ENCODE data around the gene ALOX5.
"Not testable (repeated sequence)": the region's sequence is repeated elsewhere in the genome, so short reads cannot be mapped to it uniquely, and the experiment has no call there.

Gene ALOX5

DNA sequence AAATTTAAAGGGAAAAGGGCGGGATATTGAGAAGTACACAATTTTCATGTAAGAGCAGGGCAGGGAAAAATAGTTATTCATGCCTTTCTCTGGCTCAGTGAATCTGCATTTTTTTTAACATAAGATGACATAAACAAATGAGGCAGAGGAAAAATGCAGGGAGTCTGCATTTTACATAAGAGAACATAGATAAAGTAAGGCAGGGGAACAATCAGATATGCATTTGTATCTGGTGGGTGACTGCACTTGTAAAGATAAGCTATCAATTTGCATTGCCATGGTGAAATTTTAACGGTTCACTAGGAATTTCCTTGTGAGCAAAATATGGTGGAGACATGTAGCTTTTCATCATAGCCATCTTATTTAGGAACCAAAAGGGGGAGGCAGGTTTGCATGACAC is 33.5 kb downstream of the ALOX5 start:
- ATAC-seq (no peak), DNase-seq (no peak)
- Mint-ChIP-seq H3K4me1 (peaks cover 11% of the 10 kb centered on the region), H3K36me3 (ENCODE audit: low read depth) (no peaks in the 10 kb centered on the region), H3K9me3 (no peaks in the 10 kb centered on the region), H3K4me3 (no peak overlapping the region), H3K27ac (no peak overlapping the region), H3K27me3 (peaks cover 2% of the 10 kb centered on the region)

GRCh38 chr10:45408421-45409319 is 34.7 kb downstream of the ALOX5 start:
- no peak overlapping the region for H3K4me3 Mint-ChIP-seq
- peaks cover 10% of the 10 kb centered on the region for H3K4me1 Mint-ChIP-seq
- no peak for ATAC-seq
- peaks cover 2% of the 10 kb centered on the region for H3K27me3 Mint-ChIP-seq
- no peaks in the 10 kb centered on the region for H3K36me3 Mint-ChIP-seq (ENCODE audit: low read depth)
- no peak overlapping the region for H3K27ac Mint-ChIP-seq
- no peaks in the 10 kb centered on the region for H3K9me3 Mint-ChIP-seq
- DNase-seq: no peak

- H3K9me3 Mint-ChIP-seq; H3K36me3 Mint-ChIP-seq (ENCODE audit: low read depth); H3K4me1 Mint-ChIP-seq; H3K4me3 Mint-ChIP-seq; ATAC-seq; H3K27ac Mint-ChIP-seq; DNase-seq; H3K27me3 Mint-ChIP-seq: not testable (repeated sequence)
Measured at GRCh38 chr10:45409347-45409746, 35.3 kb downstream of the ALOX5 start.

DNA sequence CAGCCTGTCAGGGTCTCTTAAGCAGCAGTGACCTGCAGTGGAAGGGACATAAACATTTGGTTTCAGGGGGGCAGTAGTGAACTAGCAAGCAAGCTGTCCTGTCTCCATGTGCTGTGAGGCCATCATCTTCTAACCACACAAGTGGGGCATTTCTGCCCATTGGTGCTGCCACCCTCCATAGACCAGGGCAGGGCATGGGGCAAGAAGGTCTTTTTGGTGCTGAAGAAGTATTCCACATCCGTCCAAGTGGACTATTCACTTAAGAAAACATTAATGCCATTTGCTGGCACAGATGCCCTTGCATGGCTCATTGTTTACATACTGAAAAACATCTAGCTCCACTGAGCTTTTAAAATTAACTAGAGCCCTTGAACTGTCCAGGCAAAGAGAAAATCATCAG is 35.8 kb downstream of the ALOX5 start:
- no peaks in the 10 kb centered on the region for H3K36me3 Mint-ChIP-seq (ENCODE audit: low read depth)
- peaks cover 2% of the 10 kb centered on the region for H3K27me3 Mint-ChIP-seq
- H3K27ac Mint-ChIP-seq: no peak overlapping the region
- peaks cover 4% of the 10 kb centered on the region for H3K4me1 Mint-ChIP-seq
- H3K9me3 Mint-ChIP-seq: no peaks in the 10 kb centered on the region
- no peak for DNase-seq
- H3K4me3 Mint-ChIP-seq: no peak overlapping the region
- ATAC-seq: no peak

- Mint-ChIP-seq H3K36me3 (ENCODE audit: low read depth) (no peaks in the 10 kb centered on the region), H3K27me3 (peaks cover 2% of the 10 kb centered on the region), H3K4me3 (no peak overlapping the region), H3K27ac (peak overlapping the region; percentile 14), H3K9me3 (no peaks in the 10 kb centered on the region), H3K4me1 (peaks cover 4% of the 10 kb centered on the region)
- DNase-seq (no peak), ATAC-seq (no peak)
Measured at GRCh38 chr10:45410489-45410806, 36.4 kb downstream of the ALOX5 start.

DNA sequence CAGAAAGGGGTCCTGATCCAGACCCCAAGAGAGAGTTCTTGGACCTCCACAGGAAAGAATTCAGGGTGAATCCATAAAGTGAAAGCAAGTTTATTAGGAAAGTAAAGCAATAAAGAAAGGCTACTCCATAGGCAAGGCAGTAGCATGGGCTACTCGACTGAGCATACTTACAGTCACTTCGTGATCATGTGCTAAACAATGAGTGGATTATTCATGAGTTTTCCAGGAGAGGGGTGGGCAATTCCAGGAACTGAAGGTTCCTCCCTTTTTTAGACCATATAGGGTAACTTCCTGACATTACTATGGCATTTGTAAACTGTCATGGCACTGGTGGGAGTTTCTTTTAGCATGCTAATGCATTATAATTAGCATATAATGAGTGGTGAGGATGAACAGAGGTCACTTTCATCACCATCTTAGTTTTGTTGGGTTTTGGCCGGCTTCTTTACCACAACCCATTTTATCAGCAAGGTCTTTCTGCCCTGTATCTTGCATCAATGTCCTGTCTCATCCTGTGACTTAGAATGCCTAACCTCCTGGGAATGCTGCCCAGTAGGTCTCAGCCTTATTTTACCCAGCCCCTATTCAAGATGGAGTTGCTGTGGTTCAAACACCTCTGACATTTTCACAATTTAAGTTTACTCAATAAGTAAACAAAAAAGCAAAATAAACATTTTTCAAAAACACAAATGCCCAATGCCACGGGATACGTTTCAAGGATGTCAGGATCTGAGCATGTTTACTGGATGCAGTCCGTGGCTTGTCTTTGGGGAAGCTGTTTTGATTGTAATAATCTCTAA is 37.0 kb downstream of the ALOX5 start:
- no peak overlapping the region for H3K4me3 Mint-ChIP-seq
- no peak overlapping the region for H3K27ac Mint-ChIP-seq
- no peaks in the 10 kb centered on the region for H3K9me3 Mint-ChIP-seq
- DNase-seq (no peak), ATAC-seq (peak; percentile 46)
- H3K36me3 Mint-ChIP-seq (ENCODE audit: low read depth): no peaks in the 10 kb centered on the region
- peaks cover 2% of the 10 kb centered on the region for H3K27me3 Mint-ChIP-seq
- peaks cover 4% of the 10 kb centered on the region for H3K4me1 Mint-ChIP-seq

DNA sequence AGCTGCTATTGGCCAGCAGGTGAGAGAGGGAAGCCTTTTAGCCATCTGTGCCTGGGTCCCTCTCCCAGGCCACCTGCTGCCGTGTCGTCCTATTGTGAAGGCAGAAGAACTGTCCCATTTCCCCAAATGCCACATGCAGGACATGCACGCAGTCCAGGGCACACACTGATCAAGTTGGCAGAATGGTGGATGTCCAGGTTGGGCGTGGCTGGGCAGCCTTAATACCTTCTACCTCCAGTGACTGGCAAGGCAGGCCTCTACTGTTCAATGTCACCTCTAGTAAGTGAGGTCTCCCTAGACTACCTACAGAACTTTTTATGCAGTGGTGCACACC is 37.6 kb downstream of the ALOX5 start:
- Mint-ChIP-seq H3K9me3 (no peaks in the 10 kb centered on the region), H3K4me1 (peaks cover 4% of the 10 kb centered on the region), H3K4me3 (no peak overlapping the region), H3K27ac (no peak overlapping the region), H3K27me3 (peaks cover 2% of the 10 kb centered on the region), H3K36me3 (ENCODE audit: low read depth) (no peaks in the 10 kb centered on the region)
- DNase-seq (no peak), ATAC-seq (no peak)

GRCh38 chr10:45415062-45415461 is 41.0 kb downstream of the ALOX5 start:
- ATAC-seq; H3K27ac Mint-ChIP-seq; H3K36me3 Mint-ChIP-seq (ENCODE audit: low read depth); H3K27me3 Mint-ChIP-seq; DNase-seq; H3K4me3 Mint-ChIP-seq; H3K9me3 Mint-ChIP-seq: not testable (repeated sequence)
- peaks cover 24% of the 10 kb centered on the region for H3K4me1 Mint-ChIP-seq

DNA sequence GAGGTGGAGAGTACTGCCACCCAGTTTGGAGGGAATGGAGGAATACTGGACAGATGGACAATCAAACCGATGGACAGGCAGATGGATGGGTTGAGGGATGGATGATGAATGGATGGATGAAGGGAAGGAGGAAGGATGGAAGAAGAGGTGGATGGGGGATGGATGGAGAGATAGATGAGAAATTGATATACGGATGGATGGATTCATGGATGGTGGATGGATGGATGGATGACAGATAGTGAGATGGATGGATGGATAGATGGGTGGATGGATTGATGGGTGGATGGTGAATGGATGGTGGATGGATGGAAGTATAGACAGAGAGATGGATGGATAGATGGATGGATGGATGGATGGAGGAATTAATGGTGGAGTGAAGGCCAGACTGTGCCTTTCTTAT is 42.6 kb downstream of the ALOX5 start:
- DNase-seq (no peak), ATAC-seq (no peak)
- Mint-ChIP-seq H3K36me3 (ENCODE audit: low read depth) (no peaks in the 10 kb centered on the region), H3K9me3 (no peaks in the 10 kb centered on the region), H3K27ac (no peak overlapping the region), H3K4me1 (peaks cover 36% of the 10 kb centered on the region), H3K27me3 (no peaks in the 10 kb centered on the region), H3K4me3 (no peak overlapping the region)

DNA sequence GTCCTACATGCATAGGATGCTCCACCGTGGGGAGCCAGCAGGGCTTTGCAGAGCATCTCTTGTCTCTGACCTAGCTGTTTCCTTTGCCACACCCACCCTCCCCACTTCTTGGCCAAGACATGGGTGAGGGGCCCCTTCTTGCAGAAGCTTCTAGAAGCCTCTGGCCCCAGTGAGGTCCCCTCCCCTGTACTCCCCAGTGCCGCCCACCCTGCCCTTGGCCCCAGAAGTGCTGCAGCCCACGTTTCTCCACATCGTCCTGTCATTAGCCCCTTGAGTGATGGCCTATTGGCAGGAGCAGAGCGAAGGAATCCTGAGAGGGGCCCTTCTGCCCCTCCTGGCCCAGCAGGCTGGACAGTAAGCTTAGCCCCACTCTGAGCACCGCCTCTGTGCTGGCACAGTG is 43.7 kb downstream of the ALOX5 start:
- Mint-ChIP-seq H3K27me3 (no peaks in the 10 kb centered on the region), H3K4me3 (no peak overlapping the region), H3K27ac (no peak overlapping the region), H3K9me3 (no peaks in the 10 kb centered on the region), H3K36me3 (ENCODE audit: low read depth) (no peaks in the 10 kb centered on the region), H3K4me1 (peaks cover 45% of the 10 kb centered on the region)
- ATAC-seq (no peak), DNase-seq (no peak)

DNA sequence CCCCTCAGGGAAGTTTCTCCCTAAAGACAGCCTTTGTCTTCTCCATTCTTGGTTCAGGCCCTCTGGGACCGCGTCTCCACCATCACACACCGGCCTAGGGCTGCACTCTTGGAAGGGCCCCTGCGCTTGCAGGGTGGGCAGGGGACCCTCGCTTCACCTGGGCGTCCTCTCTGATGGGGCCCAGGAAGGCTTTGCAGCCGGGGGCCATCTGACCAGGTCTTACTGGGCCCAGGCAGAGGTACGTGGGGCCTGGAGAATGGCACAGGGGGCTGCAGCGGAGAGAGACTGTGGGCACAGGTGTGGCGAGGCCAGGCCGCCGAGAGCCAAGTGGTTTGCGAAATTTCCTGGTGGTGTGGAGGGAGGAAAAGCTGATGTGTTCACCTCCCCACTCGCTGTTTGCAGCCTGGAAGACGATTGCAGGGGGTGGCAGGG is 44.4 kb downstream of the ALOX5 start:
- ATAC-seq (no peak), DNase-seq (no peak)
- no peaks in the 10 kb centered on the region for H3K27me3 Mint-ChIP-seq
- H3K9me3 Mint-ChIP-seq: no peaks in the 10 kb centered on the region
- H3K27ac Mint-ChIP-seq: peak overlapping the region; percentile 97
- no peaks in the 10 kb centered on the region for H3K36me3 Mint-ChIP-seq (ENCODE audit: low read depth)
- H3K4me1 Mint-ChIP-seq: peaks cover 45% of the 10 kb centered on the region
- H3K4me3 Mint-ChIP-seq: peak overlapping the region; percentile 88

- Mint-ChIP-seq H3K4me3 (peak overlapping the region; percentile 88), H3K4me1 (peaks cover 45% of the 10 kb centered on the region), H3K27ac (peak overlapping the region; percentile 97), H3K36me3 (ENCODE audit: low read depth) (no peaks in the 10 kb centered on the region), H3K9me3 (no peaks in the 10 kb centered on the region), H3K27me3 (no peaks in the 10 kb centered on the region)
- peak; percentile 68 for ATAC-seq
- peak; percentile 68 for DNase-seq
Measured at GRCh38 chr10:45418849-45419675, 45.0 kb downstream of the ALOX5 start.

DNA sequence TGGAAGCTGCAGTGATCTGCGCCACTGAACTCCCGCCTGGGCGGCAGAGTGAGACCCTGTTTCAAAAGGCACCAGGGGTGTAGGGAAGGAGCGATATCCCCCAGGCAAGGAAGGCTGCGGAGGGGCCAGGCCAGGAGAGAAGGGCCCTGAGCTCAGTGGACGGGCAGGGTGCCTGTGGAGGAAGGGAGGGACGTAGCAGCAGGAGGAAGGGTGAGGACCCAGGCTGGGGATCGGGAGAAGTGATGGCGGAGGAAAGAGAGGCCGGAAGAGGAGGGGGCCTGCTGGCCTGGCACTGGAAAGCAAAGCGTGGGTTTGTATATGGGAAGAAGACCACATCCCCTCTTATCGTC is 45.6 kb downstream of the ALOX5 start:
- ATAC-seq: peak; percentile 5
- DNase-seq: no peak
- no peaks in the 10 kb centered on the region for H3K9me3 Mint-ChIP-seq
- H3K4me3 Mint-ChIP-seq: peak overlapping the region; percentile 88
- peaks cover 45% of the 10 kb centered on the region for H3K4me1 Mint-ChIP-seq
- H3K27me3 Mint-ChIP-seq: no peaks in the 10 kb centered on the region
- peak overlapping the region; percentile 97 for H3K27ac Mint-ChIP-seq
- H3K36me3 Mint-ChIP-seq (ENCODE audit: low read depth): no peaks in the 10 kb centered on the region

DNA sequence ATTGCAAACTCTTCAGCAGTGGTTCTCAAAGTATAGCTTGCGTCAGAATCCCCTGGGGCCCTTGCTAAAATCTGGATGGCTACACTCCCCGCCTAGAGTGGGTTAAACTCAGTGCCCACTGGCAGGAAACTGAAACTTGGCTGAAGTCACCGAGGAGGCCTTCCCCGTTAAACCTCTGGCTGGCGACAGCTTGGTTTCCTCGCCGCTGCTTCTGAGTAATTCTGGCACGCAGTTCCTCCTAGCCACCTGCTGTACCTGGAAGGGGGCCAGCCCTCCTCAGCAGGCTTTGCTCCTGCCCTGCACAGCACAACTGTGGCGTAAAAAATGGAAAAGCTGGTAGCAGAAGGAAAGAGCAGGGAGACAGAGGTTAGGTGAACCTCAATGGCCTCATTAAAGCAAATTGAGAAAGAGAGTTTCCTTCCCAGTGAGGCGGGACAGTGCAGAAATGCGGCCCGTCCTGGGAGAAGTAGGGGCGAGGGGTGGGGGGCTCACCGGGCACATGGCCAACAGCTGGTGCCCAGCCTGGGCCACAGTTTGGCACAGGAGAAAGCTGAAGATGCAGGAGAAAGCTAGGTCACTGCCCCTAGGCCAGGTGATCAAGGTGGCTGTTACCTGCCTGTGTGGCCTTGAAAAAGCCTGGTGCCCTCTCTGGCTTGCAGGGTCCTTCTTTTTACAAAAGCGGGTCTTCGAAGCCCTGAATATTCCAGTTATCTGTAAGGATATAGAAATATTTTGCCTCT is 46.6 kb downstream of the ALOX5 start:
- ATAC-seq (peak; percentile 59), DNase-seq (peak; percentile 70)
- Mint-ChIP-seq H3K4me1 (peaks cover 45% of the 10 kb centered on the region), H3K9me3 (no peaks in the 10 kb centered on the region), H3K4me3 (peak overlapping the region; percentile 88), H3K36me3 (ENCODE audit: low read depth) (no peaks in the 10 kb centered on the region), H3K27me3 (no peaks in the 10 kb centered on the region), H3K27ac (peak overlapping the region; percentile 97)
